Breast epithelium (tissue), 4 donors: ENCODE measurements around the gene ADAMTSL3. TPM values are rescaled to one million over a fixed set of nuclear protein-coding genes. Genes with fewer than 3 reads are reported as not detected.

Experiments used
- DNase-seq, 2 donors: peaks; one replicate each; pipeline ENCODE4 v3.0.0-alpha.2; 2019; ENCODE audit warnings: low spot score in 2 of 2
- H3K27ac ChIP-seq, 2 donors: fragments of 200-600 bp; sonication (generic) in 1 of 2; one replicate each; pipeline ENCODE4 v1.5.1; 2016 to 2019; ENCODE audit warnings: mild to moderate bottlenecking in 1 of 2
- H3K27me3 ChIP-seq, 2 donors: fragments of 200-600 bp; sonication (generic) in 1 of 2; one replicate each; pipeline versions ENCODE4 v1.5.1 to v1.6.0; 2017 to 2019; ENCODE audit warnings: control low read depth in 1 of 2, mild to moderate bottlenecking in 1 of 2
- H3K36me3 ChIP-seq: fragments of 200-600 bp; one replicate; pipeline ENCODE4 v1.5.1; 2019
- H3K4me1 ChIP-seq, 2 donors: fragments of 200-600 bp; sonication (generic); one replicate each; pipeline ENCODE4 v1.5.1; 2016 to 2019; ENCODE audit warnings: control low read depth in 1 of 2
- H3K4me3 ChIP-seq, 3 donors: fragments of 200-600 bp; sonication (generic); 1 replicate in 2 of 3; 2 replicates in 1 of 3; pipeline ENCODE4 v1.5.1; 2016 to 2019; ENCODE audit warnings: mild to moderate bottlenecking in 3 of 3, moderate library complexity in 2 of 3
- H3K9me3 ChIP-seq, 2 donors: fragments of 200-600 bp; sonication (generic) in 1 of 2; one replicate each; pipeline ENCODE4 v1.5.1; 2016 to 2019; ENCODE audit warnings: control low read depth in 1 of 2
- CTCF ChIP-seq, 3 donors: fragments of 450-650 bp; IDR thresholded peaks; one replicate each; pipeline ENCODE4 v1.5.1; 2016 to 2017; ENCODE audit warnings: antibody characterized with exemption in 3 of 3, mild to moderate bottlenecking in 3 of 3, moderate library complexity in 3 of 3
- POLR2A ChIP-seq: fragments of 450-650 bp; IDR thresholded peaks from one replicate; pipeline ENCODE4 v1.6.1; 2016; ENCODE audit warnings: antibody characterized with exemption, mild to moderate bottlenecking, moderate library complexity
- POLR2AphosphoS5 ChIP-seq, 3 donors: sonication (generic); formaldehyde crosslinking; IDR thresholded peaks; one replicate each; pipeline ENCODE4 v1.6.1; 2017; ENCODE audit warnings: antibody characterized with exemption in 3 of 3
- intact Hi-C: fragments of 100-400 bp; cut with DNase I; formaldehyde crosslinking; loops from one replicate; pipeline ENCODE4 v1.15.1; 2023; ENCODE audit warnings: low total_unique reads
- total RNA-seq, 3 donors: library from RNA; depleted of rRNA; stranded (reverse); fragments of >200 nt; gene quantifications; one replicate each; pipeline ENCODE4 v1.1.0, GENCODE V29; 2016

ADAMTSL3 gene
- total RNA-seq, 3 donors from 2014 or later = 1.8 to 3.9 (median 2.7) TPM

- Histone ChIP-seq H3K4me1 (no peaks in the 10 kb centered on the region), H3K27me3 (no peaks in the 10 kb centered on the region), H3K27ac (no peak overlapping the region), H3K36me3 (no peaks in the 10 kb centered on the region), H3K4me3 (no peak overlapping the region), H3K9me3 (no peaks in the 10 kb centered on the region)
- intact Hi-C loops = no loop called here
- no peak for DNase-seq
- no peak for TF ChIP-seq CTCF (IDR thresholded peaks at IDR 0.05)
These were observed 347.7 kb downstream of the ADAMTSL3 start for GRCh38 chr15:84001655-84002054.

DNA sequence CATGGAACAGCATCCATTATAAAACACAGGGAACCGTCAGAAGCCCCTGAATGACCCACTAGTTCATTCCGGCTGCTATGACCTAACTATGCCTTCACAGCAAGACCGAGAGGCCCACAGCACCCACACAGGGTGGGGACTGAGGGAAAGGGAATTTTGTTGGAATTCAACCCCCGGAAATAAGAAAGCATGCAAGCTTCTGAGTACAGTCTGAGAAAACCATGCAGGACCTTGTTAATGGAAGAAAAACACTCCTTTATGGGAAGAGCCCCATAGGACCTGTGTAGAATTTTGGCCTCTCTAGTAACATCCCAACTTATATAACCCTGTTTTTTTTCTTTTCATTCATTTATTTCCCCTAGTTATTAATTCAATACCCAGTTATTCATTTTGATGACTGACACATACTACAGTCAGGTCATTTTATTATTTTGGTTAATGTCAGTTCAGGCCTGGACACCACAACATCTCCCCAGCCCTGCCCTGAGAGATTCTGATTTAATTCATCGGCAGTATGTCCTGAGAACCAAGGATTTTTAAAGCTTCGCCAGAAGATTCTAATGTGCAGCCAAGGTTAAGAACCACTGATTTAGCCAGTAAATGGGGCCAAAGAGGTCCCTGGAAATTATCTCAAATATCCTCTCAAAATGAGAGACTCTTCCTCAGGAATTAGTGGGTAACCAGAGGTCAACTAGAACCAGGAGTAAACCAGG, 350.0 kb downstream of the ADAMTSL3 start:
- no peaks in the 10 kb centered on the region for H3K4me1 ChIP-seq
- H3K4me3 ChIP-seq = no peak overlapping the region
- TF ChIP-seq CTCF (IDR thresholded peaks at IDR 0.05) (no peak), POLR2A (no peak), POLR2AphosphoS5 (IDR thresholded peaks at IDR 0.05) (no peak)
- no peaks in the 10 kb centered on the region for H3K9me3 ChIP-seq
- DNase-seq = no peak
- no peaks in the 10 kb centered on the region for H3K36me3 ChIP-seq
- intact Hi-C loops = no loop called here
- H3K27ac ChIP-seq = no peak overlapping the region
- no peaks in the 10 kb centered on the region for H3K27me3 ChIP-seq

- H3K27me3 ChIP-seq = no peaks in the 10 kb centered on the region
- no peak for TF ChIP-seq POLR2A
- TF ChIP-seq CTCF (IDR thresholded peaks at IDR 0.05) = no peak
- no peak for TF ChIP-seq POLR2AphosphoS5 (IDR thresholded peaks at IDR 0.05)
- no peak overlapping the region for H3K27ac ChIP-seq
- intact Hi-C loops = no loop called here
- no peaks in the 10 kb centered on the region for H3K4me1 ChIP-seq
- no peak overlapping the region for H3K4me3 ChIP-seq
- peaks cover 0 to 3% of the 10 kb centered on the region in 2 donors for H3K9me3 ChIP-seq
- no peaks in the 10 kb centered on the region for H3K36me3 ChIP-seq
- DNase-seq = no peak
These were observed 352.5 kb downstream of the ADAMTSL3 start for GRCh38 chr15:84006421-84006820.

DNA sequence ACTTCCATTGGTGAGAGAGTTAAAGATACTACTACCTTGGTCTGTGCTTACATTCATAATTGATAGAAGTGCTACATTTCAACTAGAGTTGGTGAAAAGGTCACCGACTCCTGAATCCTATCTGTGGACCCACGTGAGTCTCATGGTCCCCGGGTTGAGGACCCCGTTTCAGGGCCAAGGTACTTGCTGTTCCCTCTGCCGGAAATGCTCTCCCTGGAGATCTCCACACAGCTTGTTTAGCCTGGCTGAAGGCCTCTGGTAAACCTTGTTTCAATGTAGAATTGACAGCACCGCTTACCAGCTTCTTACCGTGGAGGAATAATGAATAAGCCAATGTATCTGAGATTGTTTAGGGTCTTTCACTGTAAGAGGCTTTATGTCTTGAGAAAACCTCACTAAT, 355.7 kb downstream of the ADAMTSL3 start:
- Histone ChIP-seq H3K4me3 (no peak overlapping the region), H3K36me3 (no peaks in the 10 kb centered on the region), H3K9me3 (peaks cover 4 to 16% of the 10 kb centered on the region in 2 donors), H3K27me3 (no peaks in the 10 kb centered on the region), H3K27ac (no peak overlapping the region), H3K4me1 (no peaks in the 10 kb centered on the region)
- intact Hi-C loops = no loop called here
- TF ChIP-seq POLR2A = no peak
- TF ChIP-seq CTCF (IDR thresholded peaks at IDR 0.05) = no peak
- TF ChIP-seq POLR2AphosphoS5 (IDR thresholded peaks at IDR 0.05) = no peak
- no peak for DNase-seq

DNA sequence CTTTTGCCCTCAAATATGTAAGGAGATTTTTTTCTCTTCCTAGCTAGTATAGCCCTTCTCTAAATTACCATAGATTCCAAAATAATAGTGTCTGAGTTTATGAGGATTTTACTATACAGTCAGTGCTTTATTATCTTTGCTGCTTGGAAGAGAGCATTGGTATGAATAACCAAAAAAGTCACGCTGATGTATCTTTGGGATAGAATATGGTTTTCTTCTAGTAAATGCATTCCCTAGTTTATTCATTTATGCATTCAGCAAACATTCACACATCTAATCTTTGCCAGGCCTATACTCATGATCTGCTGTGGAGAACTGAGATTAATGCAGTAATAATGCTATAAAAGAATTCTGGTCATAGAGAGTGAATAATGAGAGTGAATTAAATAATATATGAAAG, 356.3 kb downstream of the ADAMTSL3 start:
- intact Hi-C loops = no loop called here
- no peaks in the 10 kb centered on the region for H3K36me3 ChIP-seq

More for the DNA sequence above, 356.3 kb downstream of the ADAMTSL3 start:
- Histone ChIP-seq H3K4me1 (no peaks in the 10 kb centered on the region), H3K27ac (no peak overlapping the region), H3K4me3 (no peak overlapping the region), H3K27me3 (no peaks in the 10 kb centered on the region), H3K9me3 (peaks cover 4 to 16% of the 10 kb centered on the region in 2 donors)
- TF ChIP-seq POLR2AphosphoS5 (IDR thresholded peaks at IDR 0.05) = no peak
- TF ChIP-seq POLR2A = no peak
- no peak for TF ChIP-seq CTCF (IDR thresholded peaks at IDR 0.05)
- DNase-seq = no peak
